DOHH2 (cell line): ENCODE measurements around the gene WHAMM.

Experiments
- EZH2phosphoT487 ChIP-seq: fragments of 200-600 bp; sonication (generic); IDR thresholded peaks from 2 replicates; pipeline ENCODE4 v1.6.1; 2017; ENCODE audit warnings: borderline replicate concordance, mild to moderate bottlenecking, antibody characterized with exemption, low read length, moderate library complexity, mixed read lengths
- TF ChIP-seq, protein P1 (sequence below): fragments of 200-600 bp; sonication (generic); IDR thresholded peaks from one replicate; pipeline ENCODE4 v1.5.1; 2014; ENCODE audit warnings: antibody characterized with exemption, mild to moderate bottlenecking, low read depth, low read length; ENCODE audit not compliant: poor library complexity, severe bottlenecking

DNA sequence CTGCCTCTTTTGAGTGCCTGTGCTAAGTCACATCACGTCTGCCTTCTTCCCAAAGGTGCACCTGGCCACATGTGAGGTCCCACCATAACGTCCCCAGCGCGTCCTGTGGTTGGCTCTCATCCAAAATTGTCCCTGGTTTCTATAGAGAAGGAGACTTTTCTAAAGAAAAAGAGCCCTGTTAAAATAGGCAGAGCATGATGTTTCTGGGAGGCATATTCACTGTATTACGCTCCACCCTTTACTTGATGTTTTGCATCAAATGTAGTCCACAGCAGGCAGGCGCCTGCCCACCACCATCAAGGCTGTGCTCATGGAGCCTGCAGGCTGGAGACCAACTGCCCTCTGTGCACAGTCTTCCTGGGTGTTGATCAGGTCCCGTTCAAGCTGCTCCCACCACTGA lies 36.3 kb downstream of the WHAMM start:
- TF ChIP-seq, protein P1, sequence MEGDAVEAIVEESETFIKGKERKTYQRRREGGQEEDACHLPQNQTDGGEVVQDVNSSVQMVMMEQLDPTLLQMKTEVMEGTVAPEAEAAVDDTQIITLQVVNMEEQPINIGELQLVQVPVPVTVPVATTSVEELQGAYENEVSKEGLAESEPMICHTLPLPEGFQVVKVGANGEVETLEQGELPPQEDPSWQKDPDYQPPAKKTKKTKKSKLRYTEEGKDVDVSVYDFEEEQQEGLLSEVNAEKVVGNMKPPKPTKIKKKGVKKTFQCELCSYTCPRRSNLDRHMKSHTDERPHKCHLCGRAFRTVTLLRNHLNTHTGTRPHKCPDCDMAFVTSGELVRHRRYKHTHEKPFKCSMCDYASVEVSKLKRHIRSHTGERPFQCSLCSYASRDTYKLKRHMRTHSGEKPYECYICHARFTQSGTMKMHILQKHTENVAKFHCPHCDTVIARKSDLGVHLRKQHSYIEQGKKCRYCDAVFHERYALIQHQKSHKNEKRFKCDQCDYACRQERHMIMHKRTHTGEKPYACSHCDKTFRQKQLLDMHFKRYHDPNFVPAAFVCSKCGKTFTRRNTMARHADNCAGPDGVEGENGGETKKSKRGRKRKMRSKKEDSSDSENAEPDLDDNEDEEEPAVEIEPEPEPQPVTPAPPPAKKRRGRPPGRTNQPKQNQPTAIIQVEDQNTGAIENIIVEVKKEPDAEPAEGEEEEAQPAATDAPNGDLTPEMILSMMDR: no peak
- no peak for TF ChIP-seq EZH2phosphoT487
